ENCODE results near the gene SCN10A.

DNA sequence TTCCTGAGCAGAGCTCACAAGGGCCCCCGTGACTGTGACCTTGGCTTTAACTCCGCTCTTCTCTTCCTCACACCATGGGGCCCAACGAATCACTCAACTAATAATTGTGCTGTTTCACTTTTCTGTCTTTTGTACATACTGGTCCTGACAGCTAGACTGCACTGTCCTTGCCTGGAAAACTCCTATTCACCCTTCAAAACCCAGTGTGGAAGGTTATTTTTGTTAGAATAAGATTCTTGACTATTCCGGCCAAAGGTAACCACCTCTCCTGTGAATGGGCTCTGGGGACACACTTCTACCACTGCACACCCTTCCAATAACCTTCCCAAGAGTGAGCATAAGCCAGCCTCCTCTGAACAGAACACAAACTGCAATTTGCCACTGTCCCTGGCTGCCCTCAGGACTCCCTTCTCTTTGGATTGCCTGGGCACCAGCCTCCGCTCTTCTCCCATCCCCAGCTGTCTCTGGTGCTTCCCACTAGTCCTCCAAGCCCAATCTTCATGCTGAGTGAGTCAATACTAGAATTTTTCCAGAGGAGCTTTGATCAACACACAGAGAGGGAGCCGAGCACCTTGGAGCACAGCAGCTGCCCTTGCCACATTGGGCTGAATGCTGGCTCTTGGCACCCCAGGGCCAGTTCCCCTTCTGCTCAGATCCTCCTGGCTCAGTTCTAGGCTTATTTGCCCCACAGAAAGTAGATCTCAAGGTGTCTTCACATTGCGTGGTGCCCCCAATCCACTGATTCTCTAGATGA lies 168.6 kb downstream of the SCN10A start:
- TF ChIP-seq, protein P1, sequence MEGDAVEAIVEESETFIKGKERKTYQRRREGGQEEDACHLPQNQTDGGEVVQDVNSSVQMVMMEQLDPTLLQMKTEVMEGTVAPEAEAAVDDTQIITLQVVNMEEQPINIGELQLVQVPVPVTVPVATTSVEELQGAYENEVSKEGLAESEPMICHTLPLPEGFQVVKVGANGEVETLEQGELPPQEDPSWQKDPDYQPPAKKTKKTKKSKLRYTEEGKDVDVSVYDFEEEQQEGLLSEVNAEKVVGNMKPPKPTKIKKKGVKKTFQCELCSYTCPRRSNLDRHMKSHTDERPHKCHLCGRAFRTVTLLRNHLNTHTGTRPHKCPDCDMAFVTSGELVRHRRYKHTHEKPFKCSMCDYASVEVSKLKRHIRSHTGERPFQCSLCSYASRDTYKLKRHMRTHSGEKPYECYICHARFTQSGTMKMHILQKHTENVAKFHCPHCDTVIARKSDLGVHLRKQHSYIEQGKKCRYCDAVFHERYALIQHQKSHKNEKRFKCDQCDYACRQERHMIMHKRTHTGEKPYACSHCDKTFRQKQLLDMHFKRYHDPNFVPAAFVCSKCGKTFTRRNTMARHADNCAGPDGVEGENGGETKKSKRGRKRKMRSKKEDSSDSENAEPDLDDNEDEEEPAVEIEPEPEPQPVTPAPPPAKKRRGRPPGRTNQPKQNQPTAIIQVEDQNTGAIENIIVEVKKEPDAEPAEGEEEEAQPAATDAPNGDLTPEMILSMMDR (conservative IDR thresholded peaks at IDR 0.05) = no peak
- TF ChIP-seq ZFX (IDR thresholded peaks at IDR 0.05) = no peak

All from C4-2B (cell line).